ENCODE data around the gene DOK7. TPM values are rescaled to one million over a fixed set of nuclear protein-coding genes. Genes with fewer than 3 reads are reported as not detected.

DOK7 gene
- total RNA-seq, 2 donors from 2014 or later: 8.8 to 36.7 TPM

- no peak for ATAC-seq (ENCODE audit: insufficient number of reproducible peaks, low FRiP score, low read depth)
- H3K27me3 ChIP-seq (replicated peaks; ENCODE audit: insufficient read depth): no peaks in the 10 kb centered on the region
- no peak for TF ChIP-seq CTCF (IDR thresholded peaks at IDR 0.05)
- no peak overlapping the region for H3K4me3 ChIP-seq
- H3K4me1 ChIP-seq (ENCODE audit: control insufficient read depth in 1 of 2, low read depth in 2 of 2): peaks cover 8 to 10% of the 10 kb centered on the region in 2 donors
- no peak for DNase-seq (ENCODE audit: low spot score)
- H3K9me3 ChIP-seq: no peaks in the 10 kb centered on the region
- no peak overlapping the region for H3K27ac ChIP-seq
- no peaks in the 10 kb centered on the region for H3K36me3 ChIP-seq
Observed at GRCh38 chr4:3440011-3440410, 23.1 kb upstream of the DOK7 start.

GRCh38 chr4:3440979-3441500 is 22.1 kb upstream of the DOK7 start:
- Histone ChIP-seq H3K4me1 (ENCODE audit: control insufficient read depth in 1 of 2, low read depth in 2 of 2) (peaks cover 8 to 10% of the 10 kb centered on the region in 2 donors), H3K4me3 (no peak overlapping the region), H3K27ac (no peak overlapping the region), H3K27me3 (replicated peaks; ENCODE audit: insufficient read depth) (no peaks in the 10 kb centered on the region), H3K36me3 (no peaks in the 10 kb centered on the region), H3K9me3 (no peaks in the 10 kb centered on the region)
- ATAC-seq (ENCODE audit: insufficient number of reproducible peaks, low FRiP score, low read depth) (no peak), DNase-seq (ENCODE audit: low spot score) (no peak)
- TF ChIP-seq CTCF (IDR thresholded peaks at IDR 0.05): no peak

- TF ChIP-seq CTCF (IDR thresholded peaks at IDR 0.05): no peak
- Histone ChIP-seq H3K27ac (no peak within 1 kb of the TSS), H3K4me1 (ENCODE audit: control insufficient read depth in 1 of 2, low read depth in 2 of 2) (peaks cover 3 to 6% of the 10 kb centered on the region in 2 donors), H3K36me3 (no peaks in the 10 kb centered on the region), H3K4me3 (no peak within 1 kb of the TSS), H3K9me3 (no peaks in the 10 kb centered on the region), H3K27me3 (replicated peaks; ENCODE audit: insufficient read depth) (no peaks in the 10 kb centered on the region)
- no peak for DNase-seq (ENCODE audit: low spot score)
- ATAC-seq (ENCODE audit: insufficient number of reproducible peaks, low FRiP score, low read depth): no peak
Observed at GRCh38 chr4:3441501-3442459, 21.3 kb upstream of the DOK7 start, which contains the start of gene HGFAC. HGFAC (plus strand) TSS chr4:3441968; CDS start chr4:3442002, 34 bp downstream.

GRCh38 chr4:3442460-3442958 is 20.6 kb upstream of the DOK7 start:
- no peak for TF ChIP-seq CTCF (IDR thresholded peaks at IDR 0.05)

More at GRCh38 chr4:3442460-3442958, 20.6 kb upstream of the DOK7 start:
- Histone ChIP-seq H3K36me3 (no peaks in the 10 kb centered on the region), H3K4me1 (ENCODE audit: control insufficient read depth in 1 of 2, low read depth in 2 of 2) (no peaks in the 10 kb centered on the region), H3K27me3 (replicated peaks; ENCODE audit: insufficient read depth) (no peaks in the 10 kb centered on the region), H3K9me3 (no peaks in the 10 kb centered on the region), H3K27ac (no peak overlapping the region), H3K4me3 (no peak overlapping the region)
- DNase-seq (ENCODE audit: low spot score): no peak
- no peak for ATAC-seq (ENCODE audit: insufficient number of reproducible peaks, low FRiP score, low read depth)
